ENCODE data around the gene CROCC2. TPM values are rescaled to one million over a fixed set of nuclear protein-coding genes. Genes with fewer than 3 reads are reported as not detected.

CROCC2 gene
- total and polyA plus RNA-seq, 2 of the 13 experiments (the other 11 are each of a cell fraction or from before 2014, with no cell fraction given): not detected

- TF ChIP-seq TMF1 (CRISPR knock-in tag; IDR thresholded peaks at IDR 0.05; ENCODE audit: low read depth) (no peak), ZNF841 (CRISPR knock-in tag; IDR thresholded peaks at IDR 0.05; ENCODE audit: borderline replicate concordance) (no peak), NCOA1 (CRISPR knock-in tag; IDR thresholded peaks at IDR 0.05) (no peak), ZNF225 (CRISPR knock-in tag; IDR thresholded peaks at IDR 0.05) (0 out of 2 replicates have a peak, but pooled peaks have one; percentile 49), ZNF616 (CRISPR knock-in tag; IDR thresholded peaks at IDR 0.05; ENCODE audit: low read depth) (peak; percentile 59; the same call in 1 of the 2 replicates), ZFP36L1 (CRISPR knock-in tag; IDR thresholded peaks at IDR 0.05) (no peak), EEA1 (CRISPR knock-in tag; IDR thresholded peaks at IDR 0.05; ENCODE audit: borderline replicate concordance) (peak; percentile 78; the same call in 1 of the 2 replicates), POLR2AphosphoS5 (IDR thresholded peaks at IDR 0.05; ENCODE audit: low read depth, low read length) (peak; percentile 59), DDIT3 (CRISPR knock-in tag; IDR thresholded peaks at IDR 0.05) (no peak), ZNF280B (CRISPR knock-in tag; IDR thresholded peaks at IDR 0.05; ENCODE audit: borderline replicate concordance) (peak; percentile 85; the same call in 1 of the 2 replicates), SMYD3 (CRISPR knock-in tag; IDR thresholded peaks at IDR 0.05) (peak; percentile 82; the same call in 1 of the 2 replicates), HBP1 (CRISPR knock-in tag; IDR thresholded peaks at IDR 0.05; ENCODE audit: low read depth) (no peak), RARA (CRISPR knock-in tag; IDR thresholded peaks at IDR 0.05) (peak; percentile 91), NR2C2 (CRISPR knock-in tag; IDR thresholded peaks at IDR 0.05; ENCODE audit: borderline replicate concordance) (peak; percentile 92), SP5 (CRISPR knock-in tag; IDR thresholded peaks at IDR 0.05; ENCODE audit: borderline replicate concordance, low read depth) (peak; percentile 50; the same call in 1 of the 2 replicates), ATF1 (CRISPR knock-in tag; IDR thresholded peaks at IDR 0.05) (no peak), ARNT2 (CRISPR knock-in tag; IDR thresholded peaks at IDR 0.05; ENCODE audit: low read depth) (peak; percentile 89), CEBPG (CRISPR knock-in tag; IDR thresholded peaks at IDR 0.05) (peak; percentile 90), NFE2 (CRISPR knock-in tag; IDR thresholded peaks at IDR 0.05) (no peak), ZFP90 (CRISPR knock-in tag; IDR thresholded peaks at IDR 0.05; ENCODE audit: borderline replicate concordance) (peak; percentile 77; the same call in 1 of the 2 replicates), PAWR (CRISPR knock-in tag; IDR thresholded peaks at IDR 0.05; ENCODE audit: borderline replicate concordance) (no peak), ZNF816 (CRISPR knock-in tag; IDR thresholded peaks at IDR 0.05; ENCODE audit: borderline replicate concordance) (peak; percentile 27; the same call in 1 of the 2 replicates), ZBTB3 (CRISPR knock-in tag; IDR thresholded peaks at IDR 0.05; ENCODE audit: borderline replicate concordance, low read depth) (no peak; the same call in 1 of the 2 replicates), ZNF343 (CRISPR knock-in tag; IDR thresholded peaks at IDR 0.05) (peak; percentile 68; the same call in 1 of the 2 replicates), ZSCAN29 (CRISPR knock-in tag; conservative IDR thresholded peaks at IDR 0.05) (no peak), MBD4 (IDR thresholded peaks at IDR 0.05; ENCODE audit: borderline replicate concordance, low read length) (no peak), HDAC2 (CRISPR knock-in tag; IDR thresholded peaks at IDR 0.05) (peak; percentile 86; the same call in 1 of the 2 replicates), CAMTA2 (CRISPR knock-in tag; IDR thresholded peaks at IDR 0.05; ENCODE audit: borderline replicate concordance) (no peak), ZNF510 (CRISPR knock-in tag; IDR thresholded peaks at IDR 0.05; ENCODE audit: low read depth) (0 out of 2 replicates have a peak, but pooled peaks have one; percentile 19)
Measured at GRCh38 chr2:240868286-240869108, 37.6 kb upstream of the CROCC2 start, which contains the start of gene AGXT (continued).

Measured in HepG2 (cell line).